ENCODE measurements around the gene PNPLA7. TPM values are rescaled to one million over a fixed set of nuclear protein-coding genes. Genes with fewer than 3 reads are reported as not detected.
A peak's percentile ranks its signal among the peaks of the same experiment; 100 is the strongest.

PNPLA7 gene
- total and polyA plus RNA-seq, 2 donors (not counting 1 experiment from before 2014, with no cell fraction given), result 18.7 to 29.9 TPM

DNA sequence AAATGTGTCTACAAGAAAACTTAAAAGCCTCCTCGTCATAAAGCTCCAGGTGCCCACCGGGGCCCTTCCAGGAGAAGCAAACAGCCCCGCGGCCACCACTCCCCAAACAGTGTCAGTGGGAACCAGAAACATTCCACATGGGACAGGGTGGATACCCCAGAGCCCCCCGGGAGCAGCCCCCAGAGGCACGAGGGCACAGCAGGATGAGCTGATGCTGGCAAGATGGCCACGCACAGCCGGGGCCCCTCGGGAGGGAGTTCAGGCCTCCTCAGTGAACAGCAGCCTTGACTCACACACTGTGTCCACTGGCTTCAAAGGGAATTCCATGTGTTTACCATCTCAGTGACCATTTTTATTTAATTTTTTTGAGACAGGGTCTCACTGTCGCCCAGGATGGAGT lies 137.8 kb downstream of the PNPLA7 start:
- Histone ChIP-seq H3K4me3 (ENCODE audit: control extremely low read depth in 1 of 5, extremely low read depth in 1 of 5, insufficient read depth in 1 of 5, low read depth in 2 of 5, low read length in 4 of 5) (no peak overlapping the region), H3K4me1 (ENCODE audit: control insufficient read depth in 2 of 2, insufficient read depth in 2 of 2, low read length in 2 of 2) (peaks cover 12 to 22% of the 10 kb centered on the region in 2 donors), H3K4me2 (replicated peaks; ENCODE audit: low read depth, low read length, poor library complexity, severe bottlenecking) (no peak overlapping the region), H3K79me2 (ENCODE audit: control insufficient read depth, insufficient read depth, low read length) (peaks cover 31% of the 10 kb centered on the region), H3K9me3 (ENCODE audit: control extremely low read depth in 1 of 3, control insufficient read depth in 2 of 3, insufficient read depth in 1 of 3, low read length in 2 of 3) (peaks cover 0 to 2% (median 0%) of the 10 kb centered on the region in 3 donors), H2AFZ (ENCODE audit: insufficient read depth, low read depth, low read length, poor library complexity, severe bottlenecking) (no peak overlapping the region), H3K9ac (ENCODE audit: low read length) (no peak overlapping the region), H3K27ac (ENCODE audit: low read length in 2 of 2) (no peak overlapping the region), H3K36me3 (replicated peaks in 1 of 2; ENCODE audit: control extremely low read depth in 1 of 2, control insufficient read depth in 1 of 2, extremely low read depth in 1 of 2, insufficient read depth in 2 of 2, low read length in 1 of 2) (no peaks in the 10 kb centered on the region), H4K20me1 (ENCODE audit: control insufficient read depth, insufficient read depth, low read length, poor library complexity, severe bottlenecking) (peaks cover 63% of the 10 kb centered on the region), H3K27me3 (replicated peaks in 1 of 4; ENCODE audit: control extremely low read depth in 1 of 4, control insufficient read depth in 3 of 4, insufficient read depth in 4 of 4, low read length in 3 of 4) (peaks cover 0 to 20% (median 8%) of the 10 kb centered on the region in 4 experiments)
- no peaks in the 10 kb centered on the region for H3K27me3 Mint-ChIP-seq
- H3K27ac Mint-ChIP-seq, result no peak overlapping the region
- 80% methylated on average over 9 of the region's 10 CpGs for WGBS (ENCODE audit: insufficient coverage)
- no peak for DNase-seq
- ATAC-seq (ENCODE audit: low read depth), result no peak
- no peaks in the 10 kb centered on the region for H3K9me3 Mint-ChIP-seq (ENCODE audit: insufficient read depth)
- ChIA-PET CTCF (interaction anchor here (2.2 kb wide), 1 partner anchor 10 kb away, joined by 11 read pairs; the partner anchor contains the start of genes EXD3 and NOXA1), POLR2A (no interaction called here)
- peaks cover 17% of the 10 kb centered on the region for H3K4me1 Mint-ChIP-seq
- H3K4me3 Mint-ChIP-seq, result no peak overlapping the region
- intact Hi-C loops (cut with micrococcal nuclease), result no loop called here
- TF ChIP-seq, protein P1, sequence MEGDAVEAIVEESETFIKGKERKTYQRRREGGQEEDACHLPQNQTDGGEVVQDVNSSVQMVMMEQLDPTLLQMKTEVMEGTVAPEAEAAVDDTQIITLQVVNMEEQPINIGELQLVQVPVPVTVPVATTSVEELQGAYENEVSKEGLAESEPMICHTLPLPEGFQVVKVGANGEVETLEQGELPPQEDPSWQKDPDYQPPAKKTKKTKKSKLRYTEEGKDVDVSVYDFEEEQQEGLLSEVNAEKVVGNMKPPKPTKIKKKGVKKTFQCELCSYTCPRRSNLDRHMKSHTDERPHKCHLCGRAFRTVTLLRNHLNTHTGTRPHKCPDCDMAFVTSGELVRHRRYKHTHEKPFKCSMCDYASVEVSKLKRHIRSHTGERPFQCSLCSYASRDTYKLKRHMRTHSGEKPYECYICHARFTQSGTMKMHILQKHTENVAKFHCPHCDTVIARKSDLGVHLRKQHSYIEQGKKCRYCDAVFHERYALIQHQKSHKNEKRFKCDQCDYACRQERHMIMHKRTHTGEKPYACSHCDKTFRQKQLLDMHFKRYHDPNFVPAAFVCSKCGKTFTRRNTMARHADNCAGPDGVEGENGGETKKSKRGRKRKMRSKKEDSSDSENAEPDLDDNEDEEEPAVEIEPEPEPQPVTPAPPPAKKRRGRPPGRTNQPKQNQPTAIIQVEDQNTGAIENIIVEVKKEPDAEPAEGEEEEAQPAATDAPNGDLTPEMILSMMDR (IDR thresholded peaks at IDR 0.05), result no peak
- TF ChIP-seq EZH2 (IDR thresholded peaks at IDR 0.05; ENCODE audit: borderline replicate concordance, insufficient read depth, low read depth, low read length, poor library complexity, severe bottlenecking), result no peak

DNA sequence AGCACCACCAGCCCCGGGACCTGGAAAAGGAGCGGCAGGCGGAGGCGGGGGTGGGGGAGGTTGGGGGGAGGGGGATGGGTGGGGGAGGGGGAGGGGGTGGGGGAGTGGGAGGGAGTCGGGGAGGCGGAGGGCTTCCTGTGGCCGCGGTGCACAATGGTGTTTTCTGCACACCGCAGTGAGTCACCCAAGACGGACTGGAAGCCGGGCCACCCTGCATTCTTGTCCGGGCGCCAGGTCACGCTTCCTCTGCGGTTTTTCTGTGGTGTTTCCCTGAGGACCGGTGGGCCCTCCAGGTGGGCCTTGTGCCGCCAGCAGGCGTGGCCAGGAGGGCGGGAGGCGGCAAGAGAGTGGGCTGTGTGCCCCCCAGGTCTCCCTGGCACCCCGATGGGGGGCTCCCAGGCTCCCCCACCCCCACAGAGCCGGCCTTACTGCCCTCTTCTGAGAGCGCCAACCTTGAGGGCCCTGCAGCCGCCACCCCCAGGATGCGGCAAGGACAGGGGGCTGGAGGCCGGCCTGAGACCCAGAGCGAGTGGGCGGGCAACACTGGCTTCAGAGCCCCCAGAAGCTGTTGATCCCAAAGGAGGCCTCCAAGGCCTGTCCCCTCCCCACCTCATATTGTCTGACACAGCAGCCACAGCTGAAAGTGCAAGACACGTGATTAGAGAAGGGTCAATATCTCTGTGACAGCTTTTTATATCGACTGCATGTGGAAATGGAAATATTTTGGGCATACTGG lies 138.4 kb downstream of the PNPLA7 start:
- CTCF ChIA-PET, result interaction anchor here (2.2 kb wide), 1 partner anchor 11 kb away, joined by 11 read pairs; the partner anchor contains the start of genes EXD3 and NOXA1
- no peak overlapping the region for H3K27ac Mint-ChIP-seq
- Histone ChIP-seq H2AFZ (ENCODE audit: insufficient read depth, low read depth, low read length, poor library complexity, severe bottlenecking) (no peak overlapping the region), H3K4me1 (ENCODE audit: control insufficient read depth in 2 of 2, insufficient read depth in 2 of 2, low read length in 2 of 2) (peaks cover 18 to 27% of the 10 kb centered on the region in 2 donors), H3K4me3 (ENCODE audit: control extremely low read depth in 1 of 5, extremely low read depth in 1 of 5, insufficient read depth in 1 of 5, low read depth in 2 of 5, low read length in 4 of 5) (no peak overlapping the region), H3K9ac (ENCODE audit: low read length) (no peak overlapping the region), H4K20me1 (ENCODE audit: control insufficient read depth, insufficient read depth, low read length, poor library complexity, severe bottlenecking) (peaks cover 63% of the 10 kb centered on the region), H3K4me2 (replicated peaks; ENCODE audit: low read depth, low read length, poor library complexity, severe bottlenecking) (peak overlapping the region; percentile 65), H3K27ac (ENCODE audit: low read length in 2 of 2) (no peak overlapping the region), H3K36me3 (replicated peaks in 1 of 2; ENCODE audit: control extremely low read depth in 1 of 2, control insufficient read depth in 1 of 2, extremely low read depth in 1 of 2, insufficient read depth in 2 of 2, low read length in 1 of 2) (no peaks in the 10 kb centered on the region), H3K79me2 (ENCODE audit: control insufficient read depth, insufficient read depth, low read length) (peaks cover 25% of the 10 kb centered on the region), H3K9me3 (ENCODE audit: control extremely low read depth in 1 of 3, control insufficient read depth in 2 of 3, insufficient read depth in 1 of 3, low read length in 2 of 3) (peaks cover 0 to 2% (median 0%) of the 10 kb centered on the region in 3 donors), H3K27me3 (replicated peaks in 1 of 4; ENCODE audit: control extremely low read depth in 1 of 4, control insufficient read depth in 3 of 4, insufficient read depth in 4 of 4, low read length in 3 of 4) (peaks cover 0 to 24% (median 10%) of the 10 kb centered on the region in 4 experiments)
- no peak for TF ChIP-seq EZH2 (IDR thresholded peaks at IDR 0.05; ENCODE audit: borderline replicate concordance, insufficient read depth, low read depth, low read length, poor library complexity, severe bottlenecking)
- TF ChIP-seq, protein P1 (IDR thresholded peaks at IDR 0.05), result no peak
- 15% methylated on average over 22 of the region's 30 CpGs for WGBS (ENCODE audit: insufficient coverage)
- ATAC-seq (ENCODE audit: low read depth) (peak; percentile 56), DNase-seq (peak; percentile 50)
- H3K27me3 Mint-ChIP-seq, result no peaks in the 10 kb centered on the region
- H3K4me3 Mint-ChIP-seq, result peak overlapping the region; percentile 37
- intact Hi-C loops (cut with micrococcal nuclease), result no loop called here
- peaks cover 17% of the 10 kb centered on the region for H3K4me1 Mint-ChIP-seq
- POLR2A ChIA-PET, result no interaction called here
- no peaks in the 10 kb centered on the region for H3K9me3 Mint-ChIP-seq (ENCODE audit: insufficient read depth)

Data from B cell (primary cell).